Suprapubic skin (tissue), 4 donors: Measurements from ENCODE around the gene CHMP4A.

Experiments used
- POLR2A ChIP-seq, 2 donors: fragments of 450-650 bp; IDR thresholded peaks; one replicate each; pipeline ENCODE4 v1.6.1; 2017; ENCODE audit warnings: antibody characterized with exemption in 2 of 2, mild to moderate bottlenecking in 2 of 2, moderate library complexity in 2 of 2
- POLR2AphosphoS5 ChIP-seq, 3 donors: sonication (generic); formaldehyde crosslinking; IDR thresholded peaks; one replicate each; pipeline ENCODE4 v1.6.1; 2017; ENCODE audit warnings: antibody characterized with exemption in 3 of 3
- TF ChIP-seq, protein P1 (sequence below), 2 donors: fragments of 200-600 bp in 1 of 2; fragments of 450-650 bp in 1 of 2; sonication (generic) in 1 of 2; IDR thresholded peaks; one replicate each; pipeline ENCODE4 v1.5.1; 2016 to 2019; ENCODE audit warnings: antibody characterized with exemption in 2 of 2, mild to moderate bottlenecking in 1 of 2, moderate library complexity in 1 of 2

- TF ChIP-seq POLR2AphosphoS5 (IDR thresholded peaks at IDR 0.05) (no peak), POLR2A (IDR thresholded peaks at IDR 0.05) (no peak)
- TF ChIP-seq, protein P1, sequence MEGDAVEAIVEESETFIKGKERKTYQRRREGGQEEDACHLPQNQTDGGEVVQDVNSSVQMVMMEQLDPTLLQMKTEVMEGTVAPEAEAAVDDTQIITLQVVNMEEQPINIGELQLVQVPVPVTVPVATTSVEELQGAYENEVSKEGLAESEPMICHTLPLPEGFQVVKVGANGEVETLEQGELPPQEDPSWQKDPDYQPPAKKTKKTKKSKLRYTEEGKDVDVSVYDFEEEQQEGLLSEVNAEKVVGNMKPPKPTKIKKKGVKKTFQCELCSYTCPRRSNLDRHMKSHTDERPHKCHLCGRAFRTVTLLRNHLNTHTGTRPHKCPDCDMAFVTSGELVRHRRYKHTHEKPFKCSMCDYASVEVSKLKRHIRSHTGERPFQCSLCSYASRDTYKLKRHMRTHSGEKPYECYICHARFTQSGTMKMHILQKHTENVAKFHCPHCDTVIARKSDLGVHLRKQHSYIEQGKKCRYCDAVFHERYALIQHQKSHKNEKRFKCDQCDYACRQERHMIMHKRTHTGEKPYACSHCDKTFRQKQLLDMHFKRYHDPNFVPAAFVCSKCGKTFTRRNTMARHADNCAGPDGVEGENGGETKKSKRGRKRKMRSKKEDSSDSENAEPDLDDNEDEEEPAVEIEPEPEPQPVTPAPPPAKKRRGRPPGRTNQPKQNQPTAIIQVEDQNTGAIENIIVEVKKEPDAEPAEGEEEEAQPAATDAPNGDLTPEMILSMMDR (IDR thresholded peaks at IDR 0.05) = no peak
Measured at GRCh38 chr14:24250354-24250753, 37.1 kb upstream of the CHMP4A start.
